Measurements from ENCODE around the gene LY6G6D. TPM values are rescaled to one million over a fixed set of nuclear protein-coding genes. Genes with fewer than 3 reads are reported as not detected.
A peak's percentile ranks its signal among the peaks of the same experiment; 100 is the strongest.

Gene LY6G6D
- total RNA-seq, 1 donor from 2014 or later = not detected

GRCh38 chr6:31758281-31758680 is 43.1 kb downstream of the LY6G6D start:
- no peak overlapping the region for H3K4me3 Mint-ChIP-seq (ENCODE audit: unreplicated experiment)
- H3K36me3 Mint-ChIP-seq (ENCODE audit: unreplicated experiment) = peaks cover 13% of the 10 kb centered on the region
- no peaks in the 10 kb centered on the region for H3K27me3 Mint-ChIP-seq (ENCODE audit: unreplicated experiment)
- H3K27ac Mint-ChIP-seq (ENCODE audit: unreplicated experiment) = no peak overlapping the region
- TF ChIP-seq CTCF (IDR thresholded peaks at IDR 0.05) = no peak
- H3K4me1 Mint-ChIP-seq (ENCODE audit: unreplicated experiment) = peaks cover under 1% of the 10 kb centered on the region
- H3K9me3 Mint-ChIP-seq (ENCODE audit: unreplicated experiment) = no peaks in the 10 kb centered on the region
- no peak for DNase-seq (ENCODE audit: extremely low spot score, unreplicated experiment)

GRCh38 chr6:31760790-31761189 is 45.6 kb downstream of the LY6G6D start:
- Mint-ChIP-seq H3K36me3 (ENCODE audit: unreplicated experiment) (peaks cover 13% of the 10 kb centered on the region), H3K27me3 (ENCODE audit: unreplicated experiment) (no peaks in the 10 kb centered on the region), H3K4me1 (ENCODE audit: unreplicated experiment) (peaks cover 6% of the 10 kb centered on the region), H3K9me3 (ENCODE audit: unreplicated experiment) (no peaks in the 10 kb centered on the region), H3K4me3 (ENCODE audit: unreplicated experiment) (no peak overlapping the region), H3K27ac (ENCODE audit: unreplicated experiment) (no peak overlapping the region)
- TF ChIP-seq CTCF (IDR thresholded peaks at IDR 0.05) = no peak
- DNase-seq (ENCODE audit: extremely low spot score, unreplicated experiment) = no peak

- no peak overlapping the region for H3K27ac Mint-ChIP-seq (ENCODE audit: unreplicated experiment)
- peaks cover 6% of the 10 kb centered on the region for H3K4me1 Mint-ChIP-seq (ENCODE audit: unreplicated experiment)
- H3K27me3 Mint-ChIP-seq (ENCODE audit: unreplicated experiment) = no peaks in the 10 kb centered on the region
- peaks cover 13% of the 10 kb centered on the region for H3K36me3 Mint-ChIP-seq (ENCODE audit: unreplicated experiment)
- H3K9me3 Mint-ChIP-seq (ENCODE audit: unreplicated experiment) = no peaks in the 10 kb centered on the region
- no peak for TF ChIP-seq CTCF (IDR thresholded peaks at IDR 0.05)
- H3K4me3 Mint-ChIP-seq (ENCODE audit: unreplicated experiment) = no peak overlapping the region
- DNase-seq (ENCODE audit: extremely low spot score, unreplicated experiment) = no peak
These were observed 46.2 kb downstream of the LY6G6D start for GRCh38 chr6:31761343-31761742.

- Mint-ChIP-seq H3K4me1 (ENCODE audit: unreplicated experiment) (peaks cover 6% of the 10 kb centered on the region), H3K36me3 (ENCODE audit: unreplicated experiment) (peaks cover 13% of the 10 kb centered on the region), H3K27ac (ENCODE audit: unreplicated experiment) (peak within 1 kb of the TSS; percentile 2), H3K4me3 (ENCODE audit: unreplicated experiment) (no peak within 1 kb of the TSS), H3K27me3 (ENCODE audit: unreplicated experiment) (no peaks in the 10 kb centered on the region), H3K9me3 (ENCODE audit: unreplicated experiment) (no peaks in the 10 kb centered on the region)
- DNase-seq (ENCODE audit: extremely low spot score, unreplicated experiment) = no peak
- TF ChIP-seq CTCF (IDR thresholded peaks at IDR 0.05) = no peak
These were observed 47.2 kb downstream of the LY6G6D start, which contains the start of gene SAPCD1 for GRCh38 chr6:31762356-31762755. Gene SAPCD1, plus strand, starts transcription at chr6:31762656. Its CDS starts 399 bp downstream, at chr6:31763055.

GRCh38 chr6:31762878-31763618 is 47.9 kb downstream of the LY6G6D start:
- Mint-ChIP-seq H3K36me3 (ENCODE audit: unreplicated experiment) (peaks cover 13% of the 10 kb centered on the region), H3K4me3 (ENCODE audit: unreplicated experiment) (no peak overlapping the region), H3K27ac (ENCODE audit: unreplicated experiment) (peak overlapping the region; percentile 2), H3K27me3 (ENCODE audit: unreplicated experiment) (no peaks in the 10 kb centered on the region), H3K4me1 (ENCODE audit: unreplicated experiment) (peaks cover 6% of the 10 kb centered on the region), H3K9me3 (ENCODE audit: unreplicated experiment) (no peaks in the 10 kb centered on the region)
- TF ChIP-seq CTCF (IDR thresholded peaks at IDR 0.05) = no peak
- DNase-seq (ENCODE audit: extremely low spot score, unreplicated experiment) = no peak
